Medulla oblongata (tissue), 1 donor: ENCODE data around the gene PRSS12.
"Not testable (repeated sequence)": the region's sequence is repeated elsewhere in the genome, so short reads cannot be mapped to it uniquely, and the experiment has no call there.

Experiments used
- DNase-seq: peaks from one replicate; pipeline ENCODE4 v3.0.0-alpha.2; 2015; ENCODE audit errors: extremely low spot score

The PRSS12 gene

GRCh38 chr4:118352843-118353533 is at the start of gene PRSS12:
Gene PRSS12 (minus strand): TSS chr4:118353003. CDS start chr4:118352720, 283 bp downstream.
- peak; percentile 9 for DNase-seq

GRCh38 chr4:118400356-118400755 is 47.6 kb upstream of the PRSS12 start:
- no peak for DNase-seq

- not testable (repeated sequence) for DNase-seq
Measured at GRCh38 chr4:118399883-118400282, 47.1 kb upstream of the PRSS12 start.

GRCh38 chr4:118398226-118399090 is 45.7 kb upstream of the PRSS12 start:
- no peak for DNase-seq

- DNase-seq: no peak
Measured at GRCh38 chr4:118397623-118397979, 44.8 kb upstream of the PRSS12 start.

GRCh38 chr4:118396881-118397622 is 44.2 kb upstream of the PRSS12 start:
- no peak for DNase-seq

- DNase-seq: no peak
Measured at GRCh38 chr4:118395057-118395644, 42.3 kb upstream of the PRSS12 start.

GRCh38 chr4:118392509-118392908 is 39.7 kb upstream of the PRSS12 start:
- DNase-seq: not testable (repeated sequence)

- no peak for DNase-seq
Measured at GRCh38 chr4:118390121-118390520, 37.3 kb upstream of the PRSS12 start.

GRCh38 chr4:118389721-118390120 is 36.9 kb upstream of the PRSS12 start:
- DNase-seq: no peak

- no peak for DNase-seq
Measured at GRCh38 chr4:118388606-118389005, 35.8 kb upstream of the PRSS12 start.

GRCh38 chr4:118381902-118382301 is 29.1 kb upstream of the PRSS12 start:
- no peak for DNase-seq

- DNase-seq: no peak
Measured at GRCh38 chr4:118373614-118374255, 20.9 kb upstream of the PRSS12 start.

- DNase-seq: no peak
Measured at GRCh38 chr4:118372251-118372650, 19.4 kb upstream of the PRSS12 start.

GRCh38 chr4:118369231-118369630 is 16.4 kb upstream of the PRSS12 start:
- DNase-seq: no peak

- no peak for DNase-seq
Measured at GRCh38 chr4:118367872-118368271, 15.1 kb upstream of the PRSS12 start.

GRCh38 chr4:118367361-118367760 is 14.6 kb upstream of the PRSS12 start:
- no peak for DNase-seq

- DNase-seq: no peak
Measured at GRCh38 chr4:118363166-118363565, 10.4 kb upstream of the PRSS12 start.

- DNase-seq: no peak
Measured at GRCh38 chr4:118361192-118361591, 8.4 kb upstream of the PRSS12 start.

GRCh38 chr4:118360106-118360505 is 7.3 kb upstream of the PRSS12 start:
- no peak for DNase-seq

GRCh38 chr4:118357601-118358000 is 4.8 kb upstream of the PRSS12 start:
- DNase-seq: peak; percentile 21
